Activated CD4-positive, alpha-beta T cell treated with anti-CD3 and anti-CD28 coated beads for 1 hour (primary cell): ENCODE measurements around the gene PYCARD.
"Not testable (repeated sequence)": the region's sequence is repeated elsewhere in the genome, so short reads cannot be mapped to it uniquely, and the experiment has no call there.

ENCODE experiments used
- DNase-seq: peaks from one replicate; pipeline ENCODE4 v3.0.0-alpha.2; 2020

Gene PYCARD

GRCh38 chr16:31214708-31215286 lies 12.2 kb upstream of the PYCARD start:
- DNase-seq = no peak

GRCh38 chr16:31213877-31214707 lies 11.5 kb upstream of the PYCARD start, which contains the start of gene TRIM72:
TSS of gene TRIM72 (plus strand) at chr16:31214119. CDS start at chr16:31214739, 620 bp downstream.
- DNase-seq = no peak

- DNase-seq = no peak
Observed at GRCh38 chr16:31213342-31213741, 10.8 kb upstream of the PYCARD start.

GRCh38 chr16:31206776-31207175 lies 4.2 kb upstream of the PYCARD start:
- no peak for DNase-seq

- DNase-seq = no peak
Observed at GRCh38 chr16:31204871-31205666, 2.5 kb upstream of the PYCARD start.

GRCh38 chr16:31201582-31202413 lies 762 bp downstream of the PYCARD start:
- DNase-seq = no peak

GRCh38 chr16:31200821-31201568 lies 1.6 kb downstream of the PYCARD start:
- DNase-seq = no peak

- not testable (repeated sequence) for DNase-seq
Observed at GRCh38 chr16:31200111-31200510, 2.4 kb downstream of the PYCARD start.

- DNase-seq = no peak
Observed at GRCh38 chr16:31199430-31200041, 3.0 kb downstream of the PYCARD start.

GRCh38 chr16:31198207-31198882 lies 4.2 kb downstream of the PYCARD start:
- no peak for DNase-seq

- DNase-seq = no peak
Observed at GRCh38 chr16:31196324-31197088, 6.1 kb downstream of the PYCARD start.

- DNase-seq = not testable (repeated sequence)
Observed at GRCh38 chr16:31195861-31196260, 6.7 kb downstream of the PYCARD start.

- DNase-seq = no peak
Observed at GRCh38 chr16:31194898-31195297, 7.7 kb downstream of the PYCARD start.

GRCh38 chr16:31193874-31194273 lies 8.7 kb downstream of the PYCARD start:
- no peak for DNase-seq

- no peak for DNase-seq
Observed at GRCh38 chr16:31192856-31193642, 9.5 kb downstream of the PYCARD start.

GRCh38 chr16:31191697-31192428 lies 10.7 kb downstream of the PYCARD start:
- no peak for DNase-seq

GRCh38 chr16:31190818-31191444 lies 11.6 kb downstream of the PYCARD start:
- no peak for DNase-seq

- no peak for DNase-seq
Observed at GRCh38 chr16:31190061-31190460, 12.5 kb downstream of the PYCARD start.
